Cardiac fibroblast (primary cell): ENCODE measurements around the gene C7orf57.
"Not testable (repeated sequence)": the region's sequence is repeated elsewhere in the genome, so short reads cannot be mapped to it uniquely, and the experiment has no call there.

Experiments used
- DNase-seq, 2 donors: peaks; one replicate each; pipeline versions ENCODE4 v3.0.0 to v3.0.0-alpha.2; 2010; ENCODE audit warnings: low read depth in 2 of 2
- H3K4me3 ChIP-seq, 2 donors: replicated peaks in 1 of 2; 1 replicate in 1 of 2; 2 replicates in 1 of 2; pipeline ENCODE4 v1.5.1; 2011; ENCODE audit warnings: low read depth in 2 of 2, low read length in 2 of 2, mild to moderate bottlenecking in 2 of 2, moderate library complexity in 1 of 2
- TF ChIP-seq, protein P1 (sequence below): IDR thresholded peaks from one replicate; pipeline ENCODE4 v1.5.1; 2011; ENCODE audit warnings: low read depth, mild to moderate bottlenecking, low read length, inconsistent platforms

The C7orf57 gene

DNA sequence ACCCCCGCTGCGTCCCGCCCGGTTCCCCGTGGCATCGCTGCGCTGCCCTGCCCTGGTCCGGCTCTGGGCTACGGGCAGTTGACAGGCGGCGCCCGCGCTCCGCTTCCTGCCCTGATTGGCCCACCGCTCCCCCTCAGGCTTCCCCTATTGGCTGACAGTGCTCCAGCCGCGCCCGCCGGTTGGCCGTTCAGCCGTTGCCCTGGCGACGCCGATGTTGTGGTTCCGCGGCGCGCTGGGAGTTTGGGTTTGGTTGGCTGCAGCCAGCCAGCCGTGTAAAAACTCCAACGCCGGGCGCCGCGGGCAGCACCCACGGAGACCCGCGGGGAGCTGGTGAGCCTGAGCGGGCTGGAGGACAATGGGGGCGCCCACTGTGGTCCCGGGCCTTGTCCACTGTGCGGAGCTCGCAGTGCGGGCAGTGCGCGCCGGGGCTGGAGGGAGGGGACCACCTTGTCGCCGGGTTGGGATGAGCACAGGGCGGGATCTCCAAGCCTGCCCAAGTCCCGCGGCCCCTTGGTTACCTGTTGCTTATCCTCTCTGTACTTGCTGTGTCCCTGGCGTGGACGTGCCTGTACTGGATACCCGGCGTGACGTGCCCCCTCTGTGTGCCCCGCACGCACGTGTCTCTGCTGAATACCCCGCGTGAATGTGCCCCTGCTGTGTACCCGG lies at the start of gene C7orf57:
Gene C7orf57 (plus strand): TSS at position 243 of the 666 bp plus-strand sequence. CDS start 766 bp downstream, outside the sequence.
- TF ChIP-seq, protein P1, sequence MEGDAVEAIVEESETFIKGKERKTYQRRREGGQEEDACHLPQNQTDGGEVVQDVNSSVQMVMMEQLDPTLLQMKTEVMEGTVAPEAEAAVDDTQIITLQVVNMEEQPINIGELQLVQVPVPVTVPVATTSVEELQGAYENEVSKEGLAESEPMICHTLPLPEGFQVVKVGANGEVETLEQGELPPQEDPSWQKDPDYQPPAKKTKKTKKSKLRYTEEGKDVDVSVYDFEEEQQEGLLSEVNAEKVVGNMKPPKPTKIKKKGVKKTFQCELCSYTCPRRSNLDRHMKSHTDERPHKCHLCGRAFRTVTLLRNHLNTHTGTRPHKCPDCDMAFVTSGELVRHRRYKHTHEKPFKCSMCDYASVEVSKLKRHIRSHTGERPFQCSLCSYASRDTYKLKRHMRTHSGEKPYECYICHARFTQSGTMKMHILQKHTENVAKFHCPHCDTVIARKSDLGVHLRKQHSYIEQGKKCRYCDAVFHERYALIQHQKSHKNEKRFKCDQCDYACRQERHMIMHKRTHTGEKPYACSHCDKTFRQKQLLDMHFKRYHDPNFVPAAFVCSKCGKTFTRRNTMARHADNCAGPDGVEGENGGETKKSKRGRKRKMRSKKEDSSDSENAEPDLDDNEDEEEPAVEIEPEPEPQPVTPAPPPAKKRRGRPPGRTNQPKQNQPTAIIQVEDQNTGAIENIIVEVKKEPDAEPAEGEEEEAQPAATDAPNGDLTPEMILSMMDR = no peak
- DNase-seq = peak; percentile 83 to 88

DNA sequence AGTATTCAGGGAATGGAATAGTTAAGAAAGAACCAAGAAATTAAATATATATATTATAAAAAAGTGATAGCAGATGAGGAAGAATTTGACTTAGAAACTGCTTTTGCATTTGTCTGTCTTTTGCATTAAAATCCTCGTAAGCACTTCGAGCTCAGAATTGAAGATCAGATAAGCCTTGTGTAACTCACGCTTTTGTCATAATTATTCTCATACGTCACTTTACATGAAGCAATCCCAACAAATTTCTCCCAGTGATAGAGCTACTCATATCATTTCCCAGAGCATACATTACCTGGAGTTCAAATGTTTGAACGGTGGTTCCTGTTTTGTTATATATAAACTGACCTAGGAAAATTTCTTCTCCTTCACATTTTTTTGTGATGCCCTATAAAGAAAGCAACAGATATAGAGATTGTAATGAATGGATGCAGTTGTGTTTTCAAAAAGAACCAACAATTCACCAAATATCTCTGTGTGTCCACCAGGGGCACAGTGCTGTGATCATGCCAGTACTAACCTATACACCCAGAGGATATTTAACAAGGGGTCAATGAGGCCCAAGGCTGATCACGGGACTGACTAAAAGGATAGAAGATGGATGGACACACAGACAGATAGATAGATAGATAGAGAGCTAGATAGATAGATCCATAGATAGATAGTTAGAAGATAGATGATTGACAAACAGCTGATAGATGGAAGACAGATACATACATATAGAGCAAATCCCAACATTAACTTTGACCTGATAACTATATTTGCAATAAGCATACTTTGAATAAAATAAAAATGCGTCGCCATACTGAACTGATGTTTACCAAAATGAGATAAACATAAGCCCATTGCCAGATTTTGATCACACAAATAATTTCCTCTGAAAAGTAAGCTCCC lies 46.6 kb upstream of the C7orf57 start:
- peak in 1 of 2 donors; percentile 22 for DNase-seq
- H3K4me3 ChIP-seq = no peak overlapping the region
- TF ChIP-seq, protein P1 = peak; percentile 59

More for the DNA sequence above, at the start of gene C7orf57:
- H3K4me3 ChIP-seq = peak within 1 kb of the TSS; percentile 48 to 65

DNA sequence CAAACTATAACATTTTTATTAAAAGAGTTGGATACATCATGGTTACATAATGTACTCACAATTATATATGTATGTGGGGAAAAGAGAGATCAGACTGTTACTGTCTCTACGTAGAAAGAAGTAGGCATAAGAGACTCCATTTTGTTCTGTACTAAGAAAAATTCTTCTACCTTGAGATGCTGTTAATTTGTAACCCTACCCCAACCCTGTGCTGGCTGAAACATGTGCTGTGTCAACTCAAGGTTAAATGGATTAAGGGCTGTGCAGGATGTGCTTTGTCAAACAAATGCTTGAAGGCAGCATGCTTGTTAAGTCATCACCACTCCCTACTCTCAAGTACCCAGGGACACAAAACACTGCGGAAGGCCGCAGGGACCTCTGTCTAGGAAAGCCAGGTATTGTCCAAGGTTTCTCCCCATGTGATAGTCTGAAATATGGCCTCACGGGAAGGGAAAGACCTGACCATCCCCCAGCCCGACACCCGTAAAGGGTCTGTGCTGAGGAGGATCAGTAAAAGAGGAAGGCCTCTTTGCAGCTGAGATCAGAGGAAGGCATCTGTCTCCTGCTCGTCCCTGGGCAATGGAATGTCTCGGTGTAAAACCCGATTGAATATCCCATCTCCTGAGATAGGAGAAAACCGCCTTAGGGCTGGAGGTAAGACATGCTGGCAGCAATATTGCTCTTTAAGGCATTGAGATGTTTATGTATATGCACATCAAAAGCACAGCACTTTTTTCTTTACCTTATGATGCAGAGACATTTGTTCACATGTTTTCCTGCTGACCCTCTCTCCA lies 45.5 kb upstream of the C7orf57 start:
- not testable (repeated sequence) for H3K4me3 ChIP-seq, DNase-seq

DNA sequence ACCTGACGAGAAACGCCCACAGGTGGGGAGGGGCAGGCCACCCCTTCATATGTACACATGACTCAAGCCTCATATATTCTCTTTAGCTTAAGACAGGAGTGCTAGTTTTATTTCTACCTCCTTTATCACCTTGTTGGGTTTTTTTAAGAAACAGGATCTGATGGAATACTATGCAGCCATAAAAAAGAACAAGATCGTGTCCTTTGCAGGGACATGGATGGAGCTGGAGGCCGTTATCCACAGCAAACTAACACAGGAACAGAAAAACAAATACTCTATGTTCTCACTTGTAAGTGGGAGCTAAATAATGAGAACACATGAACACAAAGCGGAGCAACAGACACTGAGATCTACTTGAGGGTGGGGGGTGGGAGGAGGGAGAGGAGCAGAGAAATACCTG lies 44.8 kb upstream of the C7orf57 start:
- TF ChIP-seq, protein P1 = no peak
- no peak for DNase-seq
- no peak overlapping the region for H3K4me3 ChIP-seq

DNA sequence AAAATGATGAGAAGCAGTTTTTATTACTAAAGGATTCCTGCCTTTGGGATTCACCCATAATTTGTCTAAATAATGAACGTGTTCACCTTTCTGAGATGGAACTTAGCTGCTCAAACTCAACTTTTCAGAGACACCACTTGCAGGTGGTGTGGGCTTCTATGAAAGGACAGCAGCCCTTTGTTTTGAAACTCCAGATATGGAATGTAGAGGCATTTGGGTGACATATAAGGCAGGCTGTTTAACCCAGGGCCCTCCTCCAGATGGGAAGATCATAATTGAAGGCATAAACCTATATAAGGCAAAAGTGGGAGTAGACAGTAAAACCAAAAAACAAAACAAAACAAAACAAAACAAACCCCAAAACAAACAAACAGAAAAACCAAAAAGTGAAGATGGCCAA lies 44.1 kb upstream of the C7orf57 start:
- no peak for DNase-seq
- H3K4me3 ChIP-seq = no peak overlapping the region
- TF ChIP-seq, protein P1 = no peak

DNA sequence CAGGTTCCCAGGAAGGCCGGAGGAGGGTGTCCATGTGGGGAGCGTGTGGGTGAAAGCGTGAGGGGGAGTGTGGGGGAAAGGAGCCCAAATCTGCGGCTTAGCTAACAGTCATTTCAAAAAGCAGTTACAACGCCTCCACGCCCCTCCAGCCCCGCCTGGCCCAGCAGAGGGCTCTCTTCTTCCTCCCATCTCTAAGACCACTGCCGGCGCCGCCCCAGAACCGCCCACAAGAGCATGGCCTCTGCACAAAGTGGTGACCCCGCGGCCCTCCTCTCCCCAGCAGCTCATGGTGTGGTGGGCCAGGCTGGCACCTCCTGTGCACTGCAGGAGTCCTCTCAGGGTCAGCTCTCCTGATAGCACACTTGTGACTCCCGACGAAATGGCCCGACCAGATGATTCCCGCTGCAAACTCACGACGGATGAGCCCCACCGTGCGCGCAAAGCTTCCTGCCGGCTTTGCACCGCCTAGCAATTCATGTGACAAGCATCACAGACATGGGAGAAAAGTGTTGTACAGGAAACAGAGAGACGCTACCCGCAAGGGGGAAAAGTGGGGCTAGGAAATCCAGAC lies 43.5 kb upstream of the C7orf57 start:
- TF ChIP-seq, protein P1 = peak; percentile 82
- H3K4me3 ChIP-seq = peak overlapping the region; percentile 46 to 51
- peak; percentile 85 to 86 for DNase-seq
